HG02798 (cell line): ENCODE data around the gene GRID1.
"Not testable (repeated sequence)": the region's sequence is repeated elsewhere in the genome, so short reads cannot be mapped to it uniquely, and the experiment has no call there.

Experiments used
- ATAC-seq: cut with Tn5 transposase; IDR thresholded peaks from one replicate; pipeline ENCODE4 v1.9.1; 2021; ENCODE audit warnings: mild to moderate bottlenecking; ENCODE audit not compliant: unreplicated experiment, poor library complexity

GRID1 gene

DNA sequence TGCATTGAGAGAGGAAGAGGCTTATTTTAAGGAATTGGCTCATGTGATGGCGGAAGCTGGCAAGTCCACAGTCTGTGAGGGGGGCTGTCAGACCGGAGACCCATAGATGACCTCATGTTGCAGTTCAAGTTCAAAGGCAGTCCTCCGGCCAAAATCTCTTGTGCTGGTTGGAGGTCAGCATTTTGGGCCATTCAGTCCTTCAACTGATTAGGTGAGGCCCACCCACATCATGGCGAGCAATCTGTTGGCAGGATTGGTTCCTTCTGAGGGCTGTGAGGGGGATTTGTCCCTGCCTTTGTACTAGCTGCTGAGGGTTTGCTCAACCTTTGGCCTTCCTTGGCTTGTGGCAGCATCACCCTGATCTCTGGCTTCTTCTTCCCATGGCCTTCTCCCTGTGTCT is 290.1 kb downstream of the GRID1 start:
- not testable (repeated sequence) for ATAC-seq

DNA sequence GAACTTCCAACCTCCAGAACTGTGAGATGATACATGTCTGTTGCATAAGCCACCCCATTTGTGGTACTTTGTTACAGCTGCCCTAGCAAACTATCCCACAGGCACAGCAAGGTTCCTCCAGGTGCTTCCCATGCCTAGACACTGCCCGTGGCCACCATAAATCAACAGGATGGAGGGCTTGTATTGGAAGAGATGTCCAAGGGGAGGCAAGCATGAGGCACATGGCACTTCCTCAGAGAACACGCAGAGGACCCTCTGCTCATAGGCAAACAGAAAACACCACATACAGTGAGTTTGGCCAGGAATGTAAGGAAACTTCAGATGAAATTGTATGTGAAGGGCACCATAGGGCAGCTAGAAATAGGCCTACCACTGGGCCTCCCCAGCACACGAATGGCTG is 291.1 kb downstream of the GRID1 start:
- no peak for ATAC-seq

DNA sequence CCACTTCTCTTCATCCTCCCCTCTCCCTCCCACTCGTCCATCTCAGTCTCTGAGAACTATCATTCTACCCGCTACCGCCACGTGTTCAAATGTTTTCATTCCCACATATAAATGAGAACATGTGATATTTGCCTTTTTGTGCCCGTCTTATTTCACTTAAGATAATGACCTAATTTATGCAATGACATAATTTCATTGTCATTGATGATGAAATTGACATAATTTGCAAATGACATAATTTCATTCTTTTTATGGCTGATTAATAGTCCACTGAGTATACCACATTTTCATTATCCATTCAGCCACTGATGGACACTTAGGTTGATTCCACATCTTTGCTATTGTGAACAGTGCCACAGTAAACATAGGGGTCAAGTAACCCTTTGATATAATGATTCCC is 292.3 kb downstream of the GRID1 start:
- ATAC-seq, result no peak

DNA sequence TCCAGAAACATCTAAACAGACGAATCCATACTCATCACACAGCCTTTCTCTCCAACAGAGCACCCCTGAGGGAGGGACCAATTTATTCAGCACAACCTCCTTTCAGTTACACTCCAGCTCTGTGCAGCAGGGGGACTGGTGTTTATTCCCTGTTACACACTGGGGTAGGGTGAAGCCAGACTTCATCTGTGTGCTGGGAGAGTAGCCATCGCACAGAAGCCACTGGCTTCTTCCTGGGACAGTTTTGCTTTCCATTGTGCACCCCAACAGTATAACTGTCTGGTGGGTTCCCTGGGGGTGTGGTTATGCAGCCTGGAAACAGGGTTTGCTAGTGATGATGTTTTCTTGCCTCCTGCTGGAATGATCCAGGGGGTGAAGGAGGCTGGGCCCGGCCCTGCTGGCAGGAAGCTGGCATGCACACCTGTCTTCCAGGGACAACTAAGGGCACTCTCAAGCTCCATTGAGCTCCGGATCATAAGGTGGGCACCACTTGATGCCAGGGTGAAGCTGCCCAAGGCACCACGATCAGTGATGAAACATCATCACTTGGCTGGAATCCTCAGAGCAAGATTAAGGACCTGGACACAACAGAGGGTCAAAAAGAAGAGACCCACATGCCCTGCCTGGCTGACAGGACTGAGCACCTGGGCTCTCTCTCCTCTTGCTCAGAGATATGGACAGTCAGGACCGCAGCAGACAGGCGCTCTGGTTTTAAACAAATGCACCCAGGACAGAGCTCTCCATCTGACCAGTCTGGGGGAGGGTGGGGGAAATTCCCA is 293.2 kb downstream of the GRID1 start:
- no peak for ATAC-seq

DNA sequence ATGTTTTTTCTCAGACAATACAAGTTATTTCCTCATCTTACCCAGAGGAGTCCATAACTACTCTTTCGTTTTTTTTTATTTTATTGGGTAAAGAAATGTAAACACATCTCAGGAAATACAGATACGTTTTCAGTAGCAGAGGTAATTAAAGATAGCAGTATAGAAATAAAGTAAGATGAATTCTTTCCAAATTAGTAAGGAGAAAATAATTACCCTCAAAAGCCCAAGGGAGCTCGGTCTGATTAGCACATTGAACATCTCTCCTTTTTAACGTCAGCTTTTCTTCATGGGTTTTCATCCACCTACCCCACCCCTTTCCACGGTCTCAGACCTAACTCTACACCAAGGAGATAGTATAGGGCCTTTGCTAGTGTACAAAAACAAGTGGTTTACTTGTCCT is 294.2 kb downstream of the GRID1 start:
- no peak for ATAC-seq

DNA sequence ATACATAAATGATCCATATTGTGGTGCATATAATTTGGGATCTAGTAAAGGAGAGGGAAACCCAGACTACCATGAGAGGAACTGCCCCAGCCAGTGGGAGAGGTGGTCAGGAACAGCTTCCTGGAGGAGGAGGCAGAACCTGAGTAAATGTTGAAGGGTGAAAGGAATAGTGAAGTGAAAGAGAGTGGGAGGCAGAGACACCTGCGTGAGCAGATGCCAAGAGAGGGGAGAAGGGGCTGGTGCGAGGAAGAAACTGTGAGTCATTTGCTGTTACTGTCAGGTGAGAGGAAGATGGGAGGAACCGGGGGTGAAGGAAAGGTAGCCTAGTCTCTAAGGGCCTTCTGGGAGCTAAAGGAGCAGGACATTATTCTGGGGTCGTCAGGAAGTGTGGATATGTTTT is 294.8 kb downstream of the GRID1 start:
- no peak for ATAC-seq

DNA sequence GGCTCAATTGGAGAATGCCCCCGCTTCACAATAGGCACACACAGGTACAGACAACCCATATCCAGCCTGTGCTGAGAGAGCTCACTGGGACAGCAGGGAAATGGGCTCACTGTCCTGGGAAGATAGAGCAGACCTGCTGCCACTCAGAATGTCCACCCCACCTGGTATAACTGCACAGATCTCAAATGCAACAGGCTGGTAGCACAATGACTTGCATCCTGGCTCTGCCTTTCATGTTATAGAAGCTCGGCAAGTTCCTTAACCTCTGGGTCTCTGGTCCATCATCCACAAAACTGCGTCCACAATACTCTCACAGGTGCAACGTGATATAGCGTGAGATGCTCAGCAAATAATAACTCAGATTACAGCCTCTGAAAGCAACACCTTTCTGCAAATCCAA is 295.4 kb downstream of the GRID1 start:
- no peak for ATAC-seq

DNA sequence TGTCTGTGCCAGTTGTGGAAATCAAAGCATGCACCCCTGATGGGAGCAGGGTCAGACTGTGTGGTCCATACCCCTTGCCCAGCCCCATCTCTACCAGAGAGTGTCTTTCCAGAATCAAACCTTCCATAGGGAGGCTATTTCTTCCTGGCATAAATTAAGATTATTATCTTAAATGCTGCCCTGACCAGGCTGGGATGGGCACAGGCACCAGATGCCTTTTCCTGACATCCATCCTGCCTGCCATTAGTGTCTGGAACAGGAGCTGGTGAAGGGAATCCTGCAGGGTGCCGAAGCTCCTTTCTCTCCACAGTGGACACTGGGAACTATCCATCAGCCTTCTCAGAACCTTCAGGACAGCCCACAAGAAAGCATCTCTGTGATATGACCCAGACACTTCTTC is 296.3 kb downstream of the GRID1 start:
- ATAC-seq, result no peak

DNA sequence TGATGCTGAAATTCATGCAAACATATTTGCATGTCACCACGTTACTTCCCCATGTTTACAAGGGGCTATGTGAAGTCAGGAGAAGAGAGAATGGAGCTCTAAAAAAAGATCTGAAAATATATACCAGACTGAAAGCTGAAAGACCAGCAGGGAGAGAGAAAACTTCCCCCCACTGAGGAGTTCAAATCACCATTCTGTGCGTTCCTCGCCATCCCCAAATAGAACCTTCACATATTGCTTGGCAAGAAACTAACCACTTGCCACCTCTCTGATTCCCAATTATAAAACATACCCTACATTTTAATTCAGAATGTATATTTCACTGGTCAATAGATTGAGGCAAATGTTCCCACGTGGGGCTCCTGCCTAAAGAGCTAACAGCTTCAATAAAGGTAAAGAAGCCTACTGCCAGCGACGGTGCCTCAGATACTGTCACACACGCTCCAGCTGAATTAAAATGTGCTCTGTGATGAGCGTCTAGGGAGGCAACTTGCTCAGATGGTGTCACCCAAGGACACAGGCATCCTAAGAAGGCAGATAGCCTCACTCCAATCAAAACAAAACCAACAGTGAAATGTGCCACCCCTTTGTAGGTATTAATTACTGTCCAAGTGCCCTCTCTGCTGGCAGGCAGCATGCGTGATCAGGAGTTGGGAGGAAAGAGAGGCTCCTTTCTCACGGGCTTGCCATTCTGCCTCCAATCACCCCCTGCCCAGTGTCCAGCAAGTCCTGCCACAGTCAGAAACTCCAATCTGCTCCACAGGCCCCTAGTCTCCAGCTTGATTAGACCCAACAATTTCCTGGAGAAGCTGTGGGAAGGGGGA is 298.2 kb downstream of the GRID1 start:
- ATAC-seq, result no peak

DNA sequence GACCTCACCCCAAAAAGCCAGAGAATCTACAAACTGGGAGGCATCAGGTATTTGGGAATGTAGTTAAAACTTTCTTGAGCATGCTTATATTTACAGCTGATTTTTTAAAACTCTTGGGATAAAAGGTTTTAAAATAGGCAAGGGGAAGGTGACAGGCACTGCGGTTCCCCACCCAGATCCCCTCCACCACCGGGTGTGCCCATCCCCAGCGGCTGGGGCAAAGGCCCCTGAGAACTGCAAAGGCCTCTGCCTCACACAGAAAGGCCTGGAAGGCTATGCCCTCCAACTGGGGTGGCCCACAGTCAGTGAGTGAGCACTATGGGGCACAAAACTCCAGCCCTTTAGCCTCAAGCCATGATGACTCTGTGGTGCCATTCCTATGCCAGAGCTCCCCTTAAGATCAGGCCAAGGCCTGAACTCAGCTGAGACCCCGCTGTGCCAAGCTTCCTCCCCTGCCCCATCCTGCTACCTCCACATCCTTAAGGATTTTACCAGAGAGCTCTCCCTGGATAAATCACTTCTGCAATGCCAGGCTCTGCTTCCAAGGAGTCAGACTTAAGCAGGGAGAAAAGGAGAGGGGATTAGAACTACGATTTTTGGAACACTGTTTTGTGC is 299.1 kb downstream of the GRID1 start:
- no peak for ATAC-seq

DNA sequence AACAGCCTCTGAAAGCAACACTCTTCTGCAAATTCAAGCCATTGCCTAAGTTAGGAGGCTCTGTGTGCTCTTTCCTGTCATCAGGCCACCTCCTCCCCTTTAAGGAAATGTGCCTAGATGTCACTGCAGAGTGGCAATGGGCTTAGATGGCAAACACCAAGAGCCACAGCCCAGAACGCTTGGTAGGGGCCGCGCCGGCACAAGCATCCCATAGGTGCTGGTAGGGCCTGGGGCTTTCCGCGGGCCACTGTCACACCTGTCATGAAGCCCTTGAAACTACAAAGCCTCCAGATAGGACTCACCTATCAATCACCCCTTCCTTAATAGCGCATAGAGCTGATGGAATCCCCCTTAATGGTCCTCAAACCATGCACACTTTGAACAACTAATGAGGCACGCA is 299.9 kb downstream of the GRID1 start:
- ATAC-seq, result no peak

DNA sequence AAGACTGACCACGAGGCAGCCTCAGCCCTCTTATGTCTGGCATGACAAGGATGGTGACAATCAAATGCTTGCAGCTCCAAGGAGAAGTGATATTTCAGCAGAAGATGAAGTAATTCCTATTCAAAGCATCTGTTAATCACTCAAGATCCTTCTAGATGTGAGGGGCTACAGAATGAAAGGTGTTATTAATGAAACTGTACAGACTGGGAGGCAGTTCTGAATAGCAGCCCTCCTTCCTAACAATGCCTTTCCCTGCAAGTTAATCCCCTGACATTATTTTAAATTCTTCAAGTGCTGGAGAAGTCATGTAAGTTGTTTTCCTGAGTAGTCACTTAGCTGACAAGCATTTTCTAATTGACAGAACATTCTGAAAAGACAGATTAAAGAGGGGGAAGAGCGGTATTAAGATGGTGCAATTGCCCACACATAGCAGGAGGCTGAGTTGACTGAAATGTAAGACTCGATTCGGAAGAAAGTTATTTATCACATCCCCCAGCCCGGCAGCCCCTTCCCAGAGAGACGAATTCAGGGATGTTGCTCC is 300.8 kb downstream of the GRID1 start:
- no peak for ATAC-seq

DNA sequence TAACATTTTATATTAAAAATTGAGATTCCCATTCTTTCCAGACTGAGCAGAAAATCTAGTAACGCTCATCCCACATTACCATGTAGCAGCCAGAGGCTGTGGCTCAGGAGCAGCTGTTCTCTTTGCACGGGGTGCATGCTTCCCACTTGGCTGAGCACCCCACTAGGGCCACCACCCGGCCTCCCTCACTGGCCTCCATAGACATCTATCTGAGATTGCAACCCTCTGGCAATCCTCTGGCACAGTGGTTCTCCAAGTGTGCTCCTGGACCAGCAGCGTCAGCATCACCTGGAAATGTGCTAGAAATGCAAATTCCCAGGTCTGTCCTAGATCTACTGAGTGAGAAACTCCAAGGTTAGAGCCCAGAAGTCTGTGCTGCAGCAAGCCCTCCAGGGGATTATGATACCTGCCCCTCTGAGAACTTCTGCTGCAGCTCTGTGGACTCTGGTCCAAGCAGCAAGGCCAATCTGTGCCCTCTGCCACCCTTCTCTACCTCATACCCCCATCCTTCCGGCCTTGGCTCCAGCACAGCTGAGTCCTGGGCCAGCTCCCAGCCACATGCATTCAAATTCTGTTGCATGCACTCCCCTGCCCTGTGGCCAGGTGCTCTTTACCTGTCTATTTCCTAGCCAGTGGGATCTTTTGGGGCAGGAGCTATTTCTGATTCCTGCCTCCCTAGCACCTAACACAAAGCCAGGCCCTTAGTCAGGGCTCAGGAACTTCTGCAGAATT is 301.5 kb downstream of the GRID1 start:
- no peak for ATAC-seq

DNA sequence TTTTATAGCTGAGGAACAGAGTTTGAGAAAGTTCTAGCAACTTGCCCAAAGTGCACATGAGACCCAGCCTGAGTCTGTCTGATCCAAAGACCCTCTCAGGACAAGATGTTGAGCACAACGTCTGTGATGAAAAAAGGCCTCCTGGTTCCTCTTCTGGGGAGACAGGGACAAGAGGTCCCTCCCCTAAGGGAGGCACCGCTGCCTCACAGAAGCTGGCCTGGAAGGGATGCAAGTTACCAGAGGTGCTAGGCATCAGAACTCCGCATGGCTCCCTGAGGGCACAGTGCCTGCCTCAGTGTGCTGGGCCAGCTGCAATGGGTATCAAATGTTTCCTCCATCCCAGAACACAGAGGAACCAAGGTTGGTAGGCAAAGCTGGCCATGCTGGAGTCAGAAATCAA is 302.4 kb downstream of the GRID1 start:
- ATAC-seq, result no peak

DNA sequence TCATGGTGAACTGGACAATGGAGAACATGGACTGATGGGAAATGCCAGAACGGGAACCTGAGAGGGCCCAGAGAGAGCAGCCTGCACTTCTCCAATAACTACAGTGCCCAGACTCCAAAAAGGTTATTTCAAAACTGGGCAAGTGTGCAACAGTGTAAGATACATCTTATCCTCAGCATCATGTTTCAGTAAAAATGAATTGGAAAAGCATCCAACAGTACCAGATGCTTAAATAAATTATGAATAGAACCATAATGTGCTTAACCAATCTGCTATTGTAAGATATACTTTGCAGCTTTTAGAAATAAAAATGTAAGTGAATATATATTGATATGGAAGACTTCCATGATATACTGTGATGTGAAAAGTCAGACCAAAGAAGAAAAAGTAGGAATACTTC is 303.3 kb downstream of the GRID1 start:
- no peak for ATAC-seq

DNA sequence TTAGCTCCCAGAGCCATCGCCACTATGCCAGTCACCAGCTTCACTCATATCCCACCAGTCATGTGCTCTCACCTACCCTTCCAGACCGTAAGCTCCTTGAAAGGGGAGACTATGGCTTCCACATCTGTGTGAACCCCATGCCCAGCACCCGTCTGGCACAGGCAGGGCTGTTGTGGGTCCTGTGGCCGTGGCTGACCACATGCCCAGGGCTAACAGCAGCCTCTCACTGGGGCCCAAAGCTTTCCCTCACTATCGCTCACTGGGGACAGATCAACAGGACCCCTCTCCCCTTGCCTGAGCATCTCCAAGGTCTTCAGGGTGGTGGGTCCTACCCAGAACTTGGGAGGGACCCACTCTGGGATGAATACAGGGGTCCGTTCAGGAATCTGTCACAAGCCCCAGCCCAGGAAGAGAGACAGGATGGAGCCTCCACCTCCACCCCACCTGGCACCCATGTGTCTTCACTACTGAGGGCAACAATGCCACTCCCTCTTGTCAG is 303.9 kb downstream of the GRID1 start:
- ATAC-seq, result no peak

DNA sequence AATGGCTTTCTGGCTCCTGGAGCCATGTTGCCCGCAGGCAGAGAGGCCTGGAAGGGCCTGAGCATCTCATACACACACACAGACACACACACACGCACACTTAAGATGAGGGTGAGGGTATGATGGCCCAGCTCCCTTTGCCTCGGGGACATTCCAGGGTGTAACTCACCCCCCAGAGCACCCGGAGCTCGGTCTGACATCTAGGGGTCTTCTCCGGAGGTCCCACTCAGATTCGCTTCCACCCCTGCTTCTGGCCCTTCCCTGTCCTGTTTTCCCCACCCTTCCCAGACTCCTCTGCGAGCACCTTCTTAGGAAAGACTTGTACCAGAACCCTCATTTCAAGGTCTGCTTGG is 304.4 kb downstream of the GRID1 start:
- ATAC-seq, result no peak

DNA sequence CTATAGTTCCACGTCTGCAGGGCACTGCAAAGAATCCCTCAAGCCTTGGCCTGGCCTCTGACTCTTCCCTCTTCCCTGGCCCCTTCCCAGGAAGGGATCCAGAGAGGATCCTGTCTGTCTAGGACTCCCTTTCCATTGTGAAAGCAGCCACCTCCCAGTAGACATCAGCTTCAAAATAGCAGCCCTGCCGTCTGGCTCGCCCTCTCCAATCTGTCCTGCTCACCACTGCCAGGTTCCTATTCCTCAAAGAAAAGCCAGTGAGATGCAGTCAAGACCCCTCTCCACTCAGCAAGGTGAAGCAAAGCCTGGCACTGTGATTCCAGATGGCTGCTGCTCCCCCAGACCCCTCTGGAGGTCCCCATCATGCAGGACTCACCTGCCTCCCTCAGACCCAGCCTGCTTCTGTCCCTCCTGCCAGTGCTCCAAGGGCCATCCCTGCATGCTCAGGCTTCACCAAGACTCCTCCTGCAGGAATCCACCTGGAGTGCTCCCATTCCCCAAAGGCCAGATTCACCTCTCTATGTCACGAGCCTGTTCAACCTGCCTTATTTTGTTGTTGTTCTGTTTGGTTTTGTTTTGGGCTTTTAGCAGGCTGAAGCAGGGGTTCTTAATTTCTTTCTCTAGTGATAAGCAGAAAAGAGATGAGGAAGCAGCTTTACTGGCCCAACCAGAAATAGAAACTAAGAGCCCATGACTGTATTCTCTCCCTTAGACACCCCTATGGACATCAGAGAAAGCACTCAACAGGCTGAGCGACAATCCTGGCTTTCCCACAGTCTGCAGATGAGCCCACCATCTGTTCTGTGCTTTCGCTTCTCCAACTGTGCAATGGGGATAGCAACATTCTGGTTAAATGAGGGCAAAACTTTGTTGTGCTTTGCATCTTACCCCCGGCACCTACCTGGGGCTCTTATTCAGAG is 305.1 kb downstream of the GRID1 start:
- ATAC-seq, result no peak
